ENCODE measurements around the gene TBC1D25.

TBC1D25 gene

GRCh38 chrX:48590203-48591103 is 50.9 kb downstream of the TBC1D25 start:
- ChIA-PET CTCF (no interaction called here), POLR2A (interaction anchor here (0.6 kb wide), 2 partner anchors 16 to 1398 kb away, joined by 3 to 6 read pairs; partner anchors contain the start of gene RBM3)
- no peak for TF ChIP-seq CTCF (IDR thresholded peaks at IDR 0.05; ENCODE audit: insufficient read depth, low read length, missing control alignments)
- no peak overlapping the region for H3K4me3 ChIP-seq (ENCODE audit: low read depth, low read length)
- no peak for DNase-seq (ENCODE audit: low read depth, low spot score)

DNA sequence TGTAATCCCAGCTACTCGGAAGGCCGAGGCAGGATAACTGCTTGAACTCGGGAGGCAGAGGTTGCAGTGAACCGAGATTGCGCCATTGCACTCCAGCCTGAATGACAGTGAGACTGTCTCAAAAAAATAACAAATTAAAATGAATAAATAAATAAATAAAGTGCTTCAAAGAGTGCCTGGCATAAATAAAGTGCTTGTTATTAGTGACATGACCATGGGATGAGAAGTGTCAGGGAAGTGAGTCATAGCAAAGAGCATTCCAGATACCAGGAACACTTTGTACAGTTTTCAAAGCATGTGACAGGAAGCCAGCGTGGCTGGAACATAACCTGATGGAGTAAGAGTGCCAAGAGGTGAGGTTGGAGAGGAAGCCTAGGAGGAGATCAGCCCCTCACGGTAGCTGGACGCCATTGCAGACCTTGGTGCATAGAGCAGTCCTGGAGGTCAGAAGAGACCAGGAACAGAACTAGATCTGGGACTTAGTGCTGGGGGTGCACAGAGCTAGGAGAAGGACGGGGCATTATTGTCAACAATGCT is 51.8 kb downstream of the TBC1D25 start:
- CTCF ChIA-PET = no interaction called here
- DNase-seq (ENCODE audit: low read depth, low spot score) = no peak

GRCh38 chrX:48592971-48593370 is 53.5 kb downstream of the TBC1D25 start:
- no peak for TF ChIP-seq CTCF (IDR thresholded peaks at IDR 0.05; ENCODE audit: insufficient read depth, low read length, missing control alignments)
- DNase-seq (ENCODE audit: low read depth, low spot score) = no peak
- CTCF ChIA-PET = interaction anchor here (1.3 kb wide), 1 partner anchor 19 kb away, joined by 4 read pairs; the partner anchor contains the start of gene RBM3
- no peak overlapping the region for H3K4me3 ChIP-seq (ENCODE audit: low read depth, low read length)
- POLR2A ChIA-PET = no interaction called here

More for the DNA sequence above, 51.8 kb downstream of the TBC1D25 start:
- POLR2A ChIA-PET = interaction anchor here (0.5 kb wide), 1 partner anchor 126 kb away, joined by 5 read pairs; no protein-coding TSS in a partner anchor
- no peak for TF ChIP-seq CTCF (IDR thresholded peaks at IDR 0.05; ENCODE audit: insufficient read depth, low read length, missing control alignments)
- no peak overlapping the region for H3K4me3 ChIP-seq (ENCODE audit: low read depth, low read length)

- ChIA-PET CTCF (no interaction called here), POLR2A (no interaction called here)
- DNase-seq (ENCODE audit: low read depth, low spot score) = no peak
- TF ChIP-seq CTCF (IDR thresholded peaks at IDR 0.05; ENCODE audit: insufficient read depth, low read length, missing control alignments) = no peak
- H3K4me3 ChIP-seq (ENCODE audit: low read depth, low read length) = no peak overlapping the region
Measured at GRCh38 chrX:48595929-48596328, 56.4 kb downstream of the TBC1D25 start.

DNA sequence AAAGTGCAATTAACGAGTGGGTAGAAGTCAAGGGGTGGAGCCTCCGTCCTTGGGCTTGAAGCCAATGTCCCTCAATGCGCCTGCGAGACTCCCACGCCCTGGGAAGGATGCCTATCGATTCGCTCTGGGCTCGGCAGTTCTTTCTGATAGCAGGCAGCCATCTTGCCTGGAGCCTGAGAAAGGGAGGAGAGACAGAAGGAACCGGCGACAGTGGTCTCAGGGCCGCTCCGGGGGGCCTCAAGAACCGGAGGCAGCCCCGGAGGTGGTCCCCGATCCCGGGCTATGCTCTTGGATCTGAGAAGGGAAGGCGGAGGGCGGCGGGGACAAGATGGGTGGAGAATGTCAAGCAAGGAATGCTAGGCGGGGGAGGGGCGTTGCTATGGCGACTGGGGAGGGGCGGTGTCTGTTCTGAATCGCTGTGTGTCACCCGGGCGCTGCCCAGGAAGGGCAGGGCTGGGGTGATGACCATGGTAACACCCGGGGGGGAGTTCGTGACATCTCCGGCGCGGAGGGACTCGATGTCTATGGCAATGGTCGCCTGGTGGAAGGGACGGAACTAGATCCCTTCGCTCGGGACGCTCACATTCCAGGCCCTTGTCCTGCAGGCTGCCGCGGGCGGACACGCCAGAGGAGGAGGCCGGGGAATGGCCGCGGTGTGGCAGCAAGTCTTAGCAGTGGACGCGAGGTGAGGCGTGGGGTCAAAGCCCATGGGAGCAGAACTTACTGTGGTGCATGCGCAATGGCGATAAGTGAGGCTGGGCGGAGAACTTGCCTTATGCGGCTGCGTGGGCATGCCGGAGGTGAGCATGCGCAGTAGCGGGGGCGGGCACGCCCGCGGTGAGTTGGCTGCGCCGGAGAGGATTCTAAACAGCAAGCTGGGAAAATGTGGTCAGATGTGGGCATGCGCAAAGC is 58.1 kb downstream of the TBC1D25 start, which contains the start of gene WDR13:
TSS of gene WDR13 (plus strand) at position 140 of the 912 bp plus-strand sequence. CDS start at position 645, 505 bp downstream.
- ChIA-PET CTCF (no interaction called here), POLR2A (interaction anchor here (1.0 kb wide), 1 partner anchor 23 kb away, joined by 5 read pairs; the partner anchor contains the start of gene RBM3)
- peak; percentile 72 for DNase-seq (ENCODE audit: low read depth, low spot score)
- peak within 1 kb of the TSS; percentile 69 for H3K4me3 ChIP-seq (ENCODE audit: low read depth, low read length)
- TF ChIP-seq CTCF (IDR thresholded peaks at IDR 0.05; ENCODE audit: insufficient read depth, low read length, missing control alignments) = no peak

All from AG04449 (cell line).